GM12873 (cell line): ENCODE results near the gene CDK15.

Experiments used
- TF ChIP-seq, protein P1 (sequence below): IDR thresholded peaks from 2 replicates; pipeline ENCODE4 v1.5.1; 2012; ENCODE audit warnings: low read depth, mild to moderate bottlenecking, moderate library complexity, low read length, control low read depth; ENCODE audit not compliant: insufficient read depth; ENCODE audit errors: missing control alignments

The CDK15 gene

DNA sequence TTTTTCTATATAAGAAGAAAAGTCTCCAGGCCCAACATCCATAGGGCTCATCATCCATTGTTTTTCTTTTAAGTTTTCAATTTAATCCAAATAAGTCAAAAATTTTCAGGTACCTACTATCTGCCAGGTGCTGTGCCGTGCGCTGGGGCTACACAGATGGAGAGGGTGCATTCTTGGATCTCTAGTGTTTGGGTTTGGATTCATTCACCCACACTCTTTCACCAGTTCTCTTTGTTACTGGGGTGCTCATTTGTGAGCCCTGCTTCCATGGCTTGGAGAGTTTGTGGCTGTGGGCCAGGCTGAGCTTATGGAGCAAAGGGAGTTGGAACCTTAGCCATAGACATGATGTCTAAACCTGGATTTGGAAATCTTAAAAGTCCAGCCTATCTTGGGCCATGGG is 51.0 kb downstream of the CDK15 start:
- TF ChIP-seq, protein P1, sequence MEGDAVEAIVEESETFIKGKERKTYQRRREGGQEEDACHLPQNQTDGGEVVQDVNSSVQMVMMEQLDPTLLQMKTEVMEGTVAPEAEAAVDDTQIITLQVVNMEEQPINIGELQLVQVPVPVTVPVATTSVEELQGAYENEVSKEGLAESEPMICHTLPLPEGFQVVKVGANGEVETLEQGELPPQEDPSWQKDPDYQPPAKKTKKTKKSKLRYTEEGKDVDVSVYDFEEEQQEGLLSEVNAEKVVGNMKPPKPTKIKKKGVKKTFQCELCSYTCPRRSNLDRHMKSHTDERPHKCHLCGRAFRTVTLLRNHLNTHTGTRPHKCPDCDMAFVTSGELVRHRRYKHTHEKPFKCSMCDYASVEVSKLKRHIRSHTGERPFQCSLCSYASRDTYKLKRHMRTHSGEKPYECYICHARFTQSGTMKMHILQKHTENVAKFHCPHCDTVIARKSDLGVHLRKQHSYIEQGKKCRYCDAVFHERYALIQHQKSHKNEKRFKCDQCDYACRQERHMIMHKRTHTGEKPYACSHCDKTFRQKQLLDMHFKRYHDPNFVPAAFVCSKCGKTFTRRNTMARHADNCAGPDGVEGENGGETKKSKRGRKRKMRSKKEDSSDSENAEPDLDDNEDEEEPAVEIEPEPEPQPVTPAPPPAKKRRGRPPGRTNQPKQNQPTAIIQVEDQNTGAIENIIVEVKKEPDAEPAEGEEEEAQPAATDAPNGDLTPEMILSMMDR: no peak

DNA sequence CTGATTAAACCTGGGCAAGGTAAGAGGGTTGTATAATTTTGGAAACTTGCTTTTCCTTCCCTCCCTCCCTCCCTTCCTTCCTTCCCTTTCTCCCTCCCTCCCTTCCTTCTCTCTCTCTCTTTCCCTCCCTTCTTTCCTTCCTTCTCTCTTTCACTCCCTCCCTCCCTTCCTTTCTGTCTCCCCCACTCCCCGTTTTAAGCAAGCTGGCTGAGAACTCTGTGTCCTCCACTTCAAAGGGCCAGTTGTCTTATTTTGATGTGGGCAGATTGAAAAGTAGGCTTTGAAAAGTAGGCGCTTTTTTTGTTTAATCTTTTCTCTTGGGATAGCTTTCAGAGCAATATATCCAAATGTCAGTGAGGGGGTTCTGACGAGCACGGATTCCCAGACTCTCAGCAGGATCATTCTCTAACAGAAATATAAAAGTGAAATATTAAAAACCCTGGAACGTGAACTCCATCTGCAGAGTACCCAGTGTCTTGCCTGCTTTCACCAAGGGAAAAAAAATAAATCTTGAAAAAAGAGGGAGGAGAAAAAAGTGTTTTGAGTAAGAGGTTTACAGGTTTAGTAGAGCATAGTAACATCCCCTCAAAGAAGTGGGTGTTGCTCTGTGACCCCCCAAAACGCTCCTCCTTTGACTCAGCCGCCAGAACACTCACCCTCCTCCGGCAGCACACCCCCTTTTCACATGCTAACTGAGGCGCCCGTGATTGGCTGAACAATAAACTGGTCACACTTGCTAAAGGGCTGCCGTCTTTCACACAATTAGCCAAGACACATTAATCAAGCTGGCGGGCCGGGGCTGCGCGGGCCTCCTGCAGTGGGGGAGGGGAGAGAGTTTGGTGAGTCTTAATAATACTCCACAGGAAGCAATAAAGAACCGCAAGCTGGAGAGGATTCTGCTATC is 52.2 kb downstream of the CDK15 start:
- TF ChIP-seq, protein P1: no peak

DNA sequence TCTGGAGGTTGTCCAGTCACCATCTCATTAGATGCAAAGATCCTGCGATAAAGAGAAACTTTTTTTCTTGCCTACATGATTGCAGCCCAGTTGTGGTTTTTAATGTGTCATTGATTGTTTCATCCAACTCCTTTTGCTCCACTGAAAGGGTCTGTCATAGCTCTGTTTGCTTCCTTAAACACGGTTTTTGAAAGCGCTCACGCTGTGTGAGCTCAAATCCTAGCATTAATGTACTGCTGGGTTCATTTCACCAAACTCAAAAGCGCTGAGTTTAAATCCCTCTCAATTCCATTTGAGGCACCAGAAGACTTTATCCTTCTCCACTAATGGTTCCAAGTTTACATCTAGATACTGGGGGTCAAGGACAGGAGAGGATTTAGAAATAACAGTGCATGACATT is 53.6 kb downstream of the CDK15 start:
- TF ChIP-seq, protein P1: no peak

DNA sequence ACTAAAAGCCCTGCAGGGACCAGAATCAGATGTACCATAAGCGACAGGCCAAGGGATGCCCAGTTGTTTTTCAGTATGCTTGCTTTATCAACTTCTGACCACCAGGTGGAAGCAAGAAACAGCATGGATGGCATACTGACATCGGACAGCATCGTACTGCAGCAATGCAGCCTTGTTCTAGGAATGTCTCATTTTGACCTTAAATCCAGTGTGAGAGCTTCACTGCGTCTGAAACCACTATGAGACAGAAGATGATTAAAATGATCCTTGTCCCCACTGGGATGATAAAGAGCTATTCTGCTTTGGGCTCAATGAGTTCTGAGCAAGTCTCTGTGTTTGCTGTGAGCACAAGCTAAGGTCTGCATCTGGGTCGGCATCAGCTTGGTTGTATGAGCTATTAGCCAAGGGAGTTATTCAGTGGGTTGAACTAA is 54.3 kb downstream of the CDK15 start:
- TF ChIP-seq, protein P1: peak; percentile 88

DNA sequence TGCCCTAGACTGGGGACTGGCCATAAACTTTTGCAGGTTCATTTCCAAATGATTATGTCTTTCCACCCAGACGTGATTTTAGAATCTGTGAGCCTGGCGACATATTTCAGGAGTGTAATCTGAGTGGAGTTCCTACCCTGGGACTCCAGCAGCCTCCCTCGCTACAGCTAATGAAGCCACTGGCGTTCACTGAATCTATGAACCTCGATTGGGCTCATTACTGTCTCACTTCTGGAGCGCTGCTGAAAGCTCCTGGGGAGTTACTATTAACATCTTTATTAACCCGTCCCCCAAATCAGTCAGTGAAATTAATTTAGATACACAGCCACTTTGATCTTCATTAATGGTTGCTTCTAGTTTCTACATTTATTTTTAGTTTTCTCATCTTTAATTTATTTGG is 56.5 kb downstream of the CDK15 start:
- TF ChIP-seq, protein P1: no peak

DNA sequence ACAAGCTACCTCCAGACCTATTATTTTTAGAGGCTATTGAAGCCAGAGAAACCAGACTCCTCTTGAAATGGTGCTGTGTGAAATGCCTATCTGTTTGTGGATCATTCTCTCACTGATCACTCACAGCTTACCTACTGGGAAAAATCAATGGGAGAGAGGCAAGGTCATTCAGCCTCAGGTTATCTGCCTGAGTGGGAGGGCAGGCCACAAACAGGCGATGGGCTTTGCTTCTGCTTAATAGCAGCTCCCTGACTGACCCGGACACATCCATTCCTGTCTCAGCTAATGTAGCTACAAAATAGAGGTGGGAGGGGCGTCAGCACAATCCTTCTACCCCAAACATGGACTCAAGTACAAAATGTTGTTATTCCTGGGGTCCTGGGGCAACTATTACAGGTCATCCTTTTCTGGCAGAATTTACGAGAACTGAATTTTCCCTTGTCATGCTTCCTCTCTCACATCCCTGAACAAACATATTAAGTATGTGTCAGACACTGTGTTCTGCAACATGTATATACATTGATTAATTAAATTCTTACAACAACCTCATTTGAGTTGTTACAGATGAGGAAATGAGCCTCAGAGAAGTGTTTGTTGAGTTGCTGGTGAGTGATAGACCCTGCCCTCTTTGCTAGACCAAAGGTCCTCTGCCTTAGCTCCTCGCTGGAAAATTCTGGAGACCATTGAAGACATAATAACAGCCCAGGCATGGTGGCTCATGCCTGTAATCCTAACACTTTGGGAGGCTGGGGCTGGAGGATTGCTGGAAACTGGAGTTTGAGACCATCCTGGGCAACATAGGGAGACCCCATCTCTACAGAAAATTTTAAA is 60.5 kb downstream of the CDK15 start:
- TF ChIP-seq, protein P1: no peak

DNA sequence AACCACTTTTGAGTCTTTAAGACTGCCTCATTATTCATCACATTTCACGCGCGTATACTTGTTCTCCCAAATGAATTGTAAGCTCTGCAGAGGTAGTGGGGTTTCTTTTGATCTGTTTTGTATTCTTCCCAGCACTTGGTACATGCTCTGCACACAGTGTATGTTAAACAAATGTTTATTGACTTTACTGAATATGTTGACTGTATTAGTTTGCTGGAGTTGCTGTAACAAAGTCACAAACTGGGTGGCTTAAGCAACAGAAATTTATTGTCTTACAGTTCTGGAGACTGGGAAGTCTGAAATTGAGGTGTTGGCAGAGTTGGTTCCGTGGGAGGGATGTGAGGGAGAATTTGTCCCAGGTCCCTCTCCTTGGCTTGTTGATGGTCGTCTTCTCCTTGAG is 65.1 kb downstream of the CDK15 start:
- TF ChIP-seq, protein P1: no peak
